ENCODE data around the gene E2F6.

E2F6 gene

GRCh38 chr2:11465110-11465484 lies 864 bp downstream of the E2F6 start:
- H3K27ac ChIP-seq, result peak overlapping the region; percentile 67
- DNase-seq (ENCODE audit: low read depth, low spot score), result no peak

DNA sequence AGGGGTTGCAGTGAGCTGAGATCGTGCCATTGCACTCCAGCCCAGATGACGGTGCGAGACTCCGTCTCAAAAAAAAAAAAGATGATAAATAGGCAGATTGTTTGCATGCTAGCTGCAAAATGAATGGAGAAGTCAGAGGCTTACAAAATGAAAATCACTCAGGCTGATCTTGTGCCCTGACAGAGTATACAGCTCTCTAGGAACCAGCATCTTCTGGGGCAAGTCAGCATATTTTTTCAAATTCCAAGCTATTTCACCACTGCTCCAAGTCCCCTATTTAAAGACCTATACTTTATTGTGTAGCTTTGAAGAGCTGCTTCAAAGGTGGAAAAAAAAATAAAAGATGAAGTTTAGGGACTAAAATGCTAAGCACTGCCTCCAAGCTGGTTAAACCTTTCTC lies 6.1 kb downstream of the E2F6 start:
- no peak for DNase-seq (ENCODE audit: low read depth, low spot score)

GRCh38 chr2:11458753-11459152 lies 7.2 kb downstream of the E2F6 start:
- no peak overlapping the region for H3K27ac ChIP-seq
- no peak for DNase-seq (ENCODE audit: low read depth, low spot score)

More for the DNA sequence above, 6.1 kb downstream of the E2F6 start:
- no peak overlapping the region for H3K27ac ChIP-seq

DNA sequence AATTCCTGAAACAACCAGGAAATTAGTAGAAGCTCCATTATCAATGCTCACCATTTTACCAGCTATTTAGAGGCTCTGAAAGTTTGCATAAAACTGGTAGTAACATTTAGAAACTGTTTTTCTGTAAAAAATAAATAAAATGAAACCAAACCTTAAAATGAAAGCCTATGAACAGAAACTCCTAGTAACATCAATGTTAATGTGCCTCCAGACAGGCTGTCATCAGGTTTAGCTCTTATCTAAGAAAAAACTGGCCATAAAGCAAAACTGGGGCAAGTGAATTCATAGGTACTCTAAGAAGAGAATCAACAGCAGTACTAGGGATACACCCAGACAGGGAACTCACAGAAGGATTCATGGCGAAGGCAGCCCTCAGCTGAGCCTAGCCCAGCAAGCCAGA lies 8.0 kb downstream of the E2F6 start:
- H3K27ac ChIP-seq, result no peak overlapping the region
- DNase-seq (ENCODE audit: low read depth, low spot score), result no peak

DNA sequence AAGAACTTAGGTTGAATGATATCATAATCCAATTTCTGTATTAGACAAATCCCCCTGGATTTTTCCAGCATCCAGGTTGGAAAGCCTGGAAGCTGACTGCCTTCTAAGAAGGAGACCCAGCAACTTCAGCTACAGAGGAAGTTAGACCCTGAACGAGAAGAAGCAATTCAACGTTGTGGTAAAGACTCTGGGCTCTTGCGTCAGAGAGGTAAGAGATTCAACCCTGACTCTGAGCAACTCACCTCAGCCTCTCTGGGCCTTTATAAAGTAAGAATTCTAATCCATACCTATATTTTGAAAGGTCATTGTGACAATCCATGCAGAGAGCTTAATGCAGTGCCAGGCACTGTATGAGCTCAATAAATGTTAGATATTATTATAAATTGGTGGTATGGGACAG lies 9.7 kb downstream of the E2F6 start:
- no peak for DNase-seq (ENCODE audit: low read depth, low spot score)
- H3K27ac ChIP-seq, result no peak overlapping the region

GRCh38 chr2:11454824-11455223 lies 11.1 kb downstream of the E2F6 start:
- H3K27ac ChIP-seq, result no peak overlapping the region
- DNase-seq (ENCODE audit: low read depth, low spot score), result no peak

DNA sequence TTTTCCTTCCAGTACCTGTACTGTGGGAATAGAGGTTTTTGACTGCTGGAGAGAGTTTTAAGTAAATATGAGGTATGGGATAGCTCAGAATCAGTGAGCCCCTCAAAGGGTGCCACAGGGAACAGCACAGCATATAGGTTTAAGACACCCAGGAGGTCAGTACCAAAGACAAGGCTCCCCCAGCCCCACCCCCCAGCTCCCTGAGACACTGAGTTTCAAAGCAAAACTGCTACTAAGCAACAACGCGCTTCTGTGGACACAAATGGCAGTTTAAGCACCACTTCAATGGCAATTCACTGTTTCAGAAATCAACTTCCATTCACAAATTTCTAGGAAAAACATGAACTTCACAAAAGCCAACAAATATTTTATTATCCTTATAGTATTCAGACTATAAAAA lies 15.2 kb downstream of the E2F6 start:
- DNase-seq (ENCODE audit: low read depth, low spot score), result no peak
- no peak overlapping the region for H3K27ac ChIP-seq

DNA sequence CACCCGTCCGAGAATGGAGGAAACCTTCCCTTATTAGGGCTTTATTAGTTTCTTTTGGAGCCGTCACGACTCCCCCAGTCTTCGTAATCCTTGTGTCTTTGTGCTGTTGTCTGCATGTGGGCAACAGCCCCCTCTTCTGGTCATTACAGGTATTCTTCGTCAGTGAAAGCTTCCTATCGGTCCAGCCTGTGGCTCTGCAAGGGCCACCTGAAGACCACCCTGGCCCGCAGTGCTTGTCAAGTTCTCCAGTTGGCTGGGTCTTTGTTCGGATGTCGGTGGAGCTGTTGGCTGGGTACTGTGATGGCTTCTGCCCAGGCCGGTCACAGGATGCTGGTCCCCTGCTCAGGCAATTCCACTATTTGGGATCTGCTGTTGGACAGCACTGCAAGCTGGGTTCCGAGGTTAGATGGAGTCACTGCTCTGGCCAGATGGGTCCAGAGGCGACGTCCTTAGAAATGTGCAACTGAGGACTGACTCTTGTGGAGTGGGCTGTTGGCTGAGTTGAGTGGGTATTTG lies 19.2 kb downstream of the E2F6 start:
- no peak overlapping the region for H3K27ac ChIP-seq
- DNase-seq (ENCODE audit: low read depth, low spot score), result no peak

DNA sequence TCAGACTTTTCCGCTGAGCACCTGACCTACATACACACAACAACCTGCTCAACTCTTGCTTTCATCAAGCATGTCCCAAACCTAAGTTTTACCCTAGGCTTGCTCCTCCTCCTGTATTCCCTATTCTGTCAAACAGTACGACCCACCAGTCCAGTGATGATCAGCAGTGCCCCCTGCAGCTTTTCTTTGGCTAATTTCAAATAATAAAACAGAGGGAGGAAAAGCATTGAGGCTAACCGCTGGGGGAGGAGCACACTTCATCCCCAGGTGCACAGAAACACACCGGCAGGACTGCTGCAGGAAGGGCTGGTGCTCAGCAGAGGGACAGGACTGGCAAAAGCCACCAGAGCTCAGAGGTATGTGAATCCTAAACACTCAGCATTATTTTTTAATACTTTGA lies 21.2 kb downstream of the E2F6 start:
- H3K27ac ChIP-seq, result no peak overlapping the region
- DNase-seq (ENCODE audit: low read depth, low spot score), result no peak

- no peak overlapping the region for H3K27ac ChIP-seq
- DNase-seq (ENCODE audit: low read depth, low spot score), result no peak
These were observed 27.3 kb downstream of the E2F6 start for GRCh38 chr2:11438555-11439080.

GRCh38 chr2:11437602-11438001 lies 28.4 kb downstream of the E2F6 start:
- H3K27ac ChIP-seq, result no peak overlapping the region
- no peak for DNase-seq (ENCODE audit: low read depth, low spot score)

GRCh38 chr2:11435036-11435435 lies 30.9 kb downstream of the E2F6 start:
- DNase-seq (ENCODE audit: low read depth, low spot score), result no peak
- H3K27ac ChIP-seq, result no peak overlapping the region

DNA sequence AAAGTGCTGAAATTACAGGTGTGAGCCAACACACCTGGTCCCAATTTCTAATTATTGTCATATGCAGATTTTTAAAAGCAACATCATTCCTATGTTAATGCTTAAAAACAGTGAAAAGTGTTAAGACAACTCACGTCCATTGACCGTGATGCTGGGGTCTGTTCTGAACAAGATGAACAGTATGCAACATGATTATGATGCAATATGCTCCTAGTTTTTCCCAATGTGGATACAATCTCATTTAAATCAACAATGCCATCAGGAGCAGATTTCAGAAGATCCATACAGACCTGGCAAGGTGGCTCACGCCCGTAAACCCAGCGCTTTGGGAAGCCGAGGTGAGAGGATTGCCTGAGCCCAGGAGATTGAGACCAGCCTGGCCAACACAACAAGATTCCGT lies 31.5 kb downstream of the E2F6 start:
- DNase-seq (ENCODE audit: low read depth, low spot score), result no peak
- no peak overlapping the region for H3K27ac ChIP-seq

DNA sequence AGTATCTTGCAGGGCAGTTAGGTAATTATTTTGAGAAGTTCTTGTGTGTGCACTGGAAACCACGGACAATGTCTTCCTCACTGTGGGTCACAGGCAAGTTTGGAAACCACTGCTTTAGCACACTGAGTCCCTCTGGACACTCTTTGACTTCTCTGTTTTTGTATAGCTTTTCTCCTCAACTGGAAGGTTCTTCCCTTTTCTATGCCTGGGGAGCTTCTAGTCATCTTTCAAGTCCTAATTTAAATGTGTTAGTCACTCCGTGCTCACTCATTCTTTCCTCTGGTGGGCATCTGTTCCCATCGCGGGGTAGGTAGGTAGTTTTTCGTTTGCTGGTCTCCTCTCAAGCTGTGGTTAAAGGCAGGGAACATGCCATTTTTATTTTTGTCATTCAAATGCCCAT lies 32.1 kb downstream of the E2F6 start:
- DNase-seq (ENCODE audit: low read depth, low spot score), result no peak
- H3K27ac ChIP-seq, result no peak overlapping the region

- peak; percentile 37 for DNase-seq (ENCODE audit: low read depth, low spot score)
- no peak overlapping the region for H3K27ac ChIP-seq
These were observed 35.2 kb downstream of the E2F6 start for GRCh38 chr2:11430729-11431128.

GRCh38 chr2:11427224-11427623 lies 38.7 kb downstream of the E2F6 start:
- H3K27ac ChIP-seq, result no peak overlapping the region
- DNase-seq (ENCODE audit: low read depth, low spot score), result no peak

- H3K27ac ChIP-seq, result no peak overlapping the region
- DNase-seq (ENCODE audit: low read depth, low spot score), result no peak
These were observed 43.0 kb downstream of the E2F6 start for GRCh38 chr2:11422901-11423435.

DNA sequence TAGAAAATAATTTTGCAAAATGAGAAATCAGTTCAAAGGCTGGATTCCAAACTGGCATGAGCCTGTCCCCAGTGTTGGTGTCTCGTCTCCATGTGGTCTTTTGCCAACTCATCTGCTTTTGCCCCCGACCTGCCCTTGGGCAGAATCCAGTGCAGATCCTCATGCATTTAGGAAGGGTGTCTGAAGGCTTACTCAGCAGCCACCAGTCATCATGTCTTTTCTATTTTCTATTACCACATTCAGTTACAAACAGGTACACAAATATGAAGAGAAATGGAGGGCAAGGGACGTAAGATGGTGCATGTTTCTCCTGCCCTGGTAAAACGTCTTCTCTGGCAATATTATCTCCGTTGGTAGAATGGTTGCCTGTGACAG lies 43.5 kb downstream of the E2F6 start:
- no peak for DNase-seq (ENCODE audit: low read depth, low spot score)
- no peak overlapping the region for H3K27ac ChIP-seq

- no peak overlapping the region for H3K27ac ChIP-seq
- no peak for DNase-seq (ENCODE audit: low read depth, low spot score)
These were observed 44.0 kb downstream of the E2F6 start for GRCh38 chr2:11421863-11422490.

GRCh38 chr2:11420671-11421070 lies 45.3 kb downstream of the E2F6 start:
- DNase-seq (ENCODE audit: low read depth, low spot score), result no peak
- no peak overlapping the region for H3K27ac ChIP-seq

DNA sequence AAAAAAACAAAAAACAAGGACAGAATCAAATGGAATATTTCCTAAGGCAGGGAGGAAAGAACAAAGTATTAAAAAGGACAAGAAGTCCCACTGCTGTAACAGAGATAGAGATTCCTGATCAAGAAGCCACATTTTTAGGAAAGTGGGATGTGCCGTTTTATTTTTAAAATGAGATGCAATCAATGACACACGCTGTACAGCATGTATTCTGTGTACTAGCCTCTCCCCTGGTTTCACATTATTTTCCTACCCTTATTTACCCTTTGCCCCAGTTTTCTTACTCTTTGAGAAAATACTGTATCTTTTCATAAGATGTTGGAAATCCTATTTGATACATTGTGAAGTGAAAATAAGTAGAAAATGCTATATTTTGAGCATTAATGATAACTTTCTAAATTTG lies 45.8 kb downstream of the E2F6 start:
- no peak overlapping the region for H3K27ac ChIP-seq
- no peak for DNase-seq (ENCODE audit: low read depth, low spot score)

GRCh38 chr2:11419781-11420180 lies 46.2 kb downstream of the E2F6 start:
- H3K27ac ChIP-seq, result no peak overlapping the region
- DNase-seq (ENCODE audit: low read depth, low spot score), result no peak
